Esophagus (tissue), 2 donors: ENCODE results near the gene SBK2. TPM values are rescaled to one million over a fixed set of nuclear protein-coding genes. Genes with fewer than 3 reads are reported as not detected.

Experiments
- H3K27ac ChIP-seq, 2 donors: one replicate each; pipeline ENCODE4 v1.5.1; 2013; ENCODE audit warnings: low read depth in 2 of 2, mild to moderate bottlenecking in 2 of 2, inconsistent platforms in 1 of 2, low read length in 1 of 2, moderate library complexity in 1 of 2
- H3K27me3 ChIP-seq, 2 donors: one replicate each; pipeline ENCODE4 v1.6.1; 2013; ENCODE audit warnings: low read length in 2 of 2, control low read depth in 1 of 2, mild to moderate bottlenecking in 1 of 2; ENCODE audit not compliant: insufficient read depth in 2 of 2, control insufficient read depth in 1 of 2
- H3K36me3 ChIP-seq, 2 donors: one replicate each; pipeline ENCODE4 v1.6.1; 2013; ENCODE audit warnings: low read length in 1 of 2; ENCODE audit not compliant: control insufficient read depth in 2 of 2, insufficient read depth in 2 of 2
- H3K4me1 ChIP-seq, 2 donors: one replicate each; pipeline ENCODE4 v1.6.1; 2013; ENCODE audit warnings: low read length in 1 of 2; ENCODE audit not compliant: control insufficient read depth in 2 of 2, insufficient read depth in 2 of 2
- H3K4me3 ChIP-seq, 2 donors: one replicate each; pipeline ENCODE4 v1.5.1; 2013; ENCODE audit warnings: low read length in 2 of 2, mild to moderate bottlenecking in 2 of 2, low read depth in 1 of 2, moderate library complexity in 1 of 2
- H3K9me3 ChIP-seq, 2 donors: one replicate each; pipeline ENCODE4 v1.6.1; 2013; ENCODE audit warnings: mild to moderate bottlenecking in 2 of 2, low read depth in 1 of 2, low read length in 1 of 2, moderate library complexity in 1 of 2; ENCODE audit not compliant: control insufficient read depth in 2 of 2, insufficient read depth in 1 of 2
- WGBS, 2 donors: extraction: QIAGEN DNeasy Blood & Tissue Kit; methylation state at CpG; one replicate each; pipeline ENCODE4 v1.1.7; 2013; 5-methylcytosine and 5-hydroxymethylcytosine counted together
- polyA plus RNA-seq, 2 donors: library from polyadenylated mRNA; stranded (reverse); fragments of 200-250 nt; gene quantifications; one replicate each; pipeline ENCODE4 v1.2.3, GENCODE V29; 2013
- donor health status: healthy with polysubstance abuse.
- donor health status: Bipolar disorder and iron deficiency.

Gene SBK2
- polyA plus RNA-seq, 2 donors, result not detected

DNA sequence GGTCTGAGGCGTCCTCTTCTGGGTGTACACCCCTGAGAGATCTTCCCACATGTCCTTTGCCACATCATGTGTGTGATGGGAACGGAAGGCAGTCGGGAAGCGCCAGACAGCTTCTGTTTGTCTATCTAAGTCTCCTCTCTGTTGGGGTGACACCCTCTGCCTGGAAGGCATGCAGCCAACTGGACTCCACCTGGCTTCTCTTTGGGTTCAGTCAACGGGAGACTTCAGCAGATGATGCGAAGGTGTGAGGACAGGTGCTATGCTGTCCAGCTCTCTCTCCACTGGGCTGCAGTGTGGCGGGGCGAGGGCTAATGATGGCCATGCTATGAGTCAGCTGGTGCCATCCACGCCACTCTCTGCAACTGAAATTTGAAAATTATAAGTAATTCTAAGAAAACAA is 22.8 kb upstream of the SBK2 start:
- 74 to 77% methylated on average over 9 of the region's 9 CpGs for WGBS, 2 donors
- no peak overlapping the region for H3K27ac ChIP-seq

DNA sequence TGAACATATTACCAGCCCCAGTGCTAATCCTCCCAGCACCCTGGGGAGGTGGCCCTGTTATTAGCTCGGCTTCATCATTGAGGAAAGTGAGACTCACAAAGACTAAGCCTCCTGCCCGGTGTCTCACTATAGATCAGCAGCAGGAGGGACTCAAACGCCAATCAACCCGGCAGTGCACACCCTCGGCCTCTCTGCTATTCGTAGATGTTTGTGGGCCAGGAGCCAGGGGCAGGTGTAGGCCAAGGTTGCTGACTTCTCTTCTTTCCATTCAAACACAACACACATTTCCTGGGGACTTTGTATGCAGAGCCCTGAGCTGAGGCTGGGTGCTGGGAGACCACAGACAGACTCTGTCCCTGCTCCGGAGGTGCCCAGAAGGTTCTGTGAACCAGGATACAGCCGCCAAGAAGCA is 17.8 kb upstream of the SBK2 start:
- H3K36me3 ChIP-seq, result no peaks in the 10 kb centered on the region
- no peaks in the 10 kb centered on the region for H3K9me3 ChIP-seq
- H3K4me1 ChIP-seq, result peaks cover 0 to 3% of the 10 kb centered on the region in 2 donors
- no peak overlapping the region for H3K4me3 ChIP-seq
- peaks cover 0 to 4% of the 10 kb centered on the region in 2 donors for H3K27me3 ChIP-seq
- no peak overlapping the region for H3K27ac ChIP-seq
- 64 to 71% methylated on average over 8 of the region's 8 CpGs for WGBS, 2 donors

More for the DNA sequence above, 22.8 kb upstream of the SBK2 start:
- Histone ChIP-seq H3K9me3 (peaks cover 0 to 6% of the 10 kb centered on the region in 2 donors), H3K4me3 (no peak overlapping the region), H3K27me3 (peaks cover 0 to 3% of the 10 kb centered on the region in 2 donors), H3K36me3 (no peaks in the 10 kb centered on the region), H3K4me1 (no peaks in the 10 kb centered on the region)

DNA sequence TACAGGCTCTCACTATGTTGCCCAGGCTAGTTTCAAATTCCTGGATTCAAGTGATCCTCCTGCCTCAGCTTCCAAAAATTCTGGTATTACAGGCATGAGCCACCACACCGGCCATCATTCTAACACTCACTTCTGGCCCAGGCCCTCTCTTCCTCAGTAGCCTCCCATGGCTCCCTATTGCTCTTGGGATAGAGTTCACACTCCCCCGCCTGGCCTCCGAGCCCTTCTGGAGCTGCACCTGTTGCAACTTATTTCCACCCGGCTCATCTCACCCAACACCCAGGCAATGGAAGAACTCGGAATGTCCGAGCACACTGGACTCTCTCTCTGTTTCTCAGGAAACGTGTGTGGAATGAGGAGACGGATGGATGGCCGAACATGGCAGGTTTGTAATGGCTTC is 17.4 kb upstream of the SBK2 start:
- peaks cover 0 to 4% of the 10 kb centered on the region in 2 donors for H3K27me3 ChIP-seq
- WGBS, 2 donors, result 83 to 91% methylated on average over 9 of the region's 9 CpGs
- H3K4me1 ChIP-seq, result peaks cover 0 to 3% of the 10 kb centered on the region in 2 donors
- H3K9me3 ChIP-seq, result no peaks in the 10 kb centered on the region
- H3K36me3 ChIP-seq, result no peaks in the 10 kb centered on the region
- no peak overlapping the region for H3K27ac ChIP-seq
- no peak overlapping the region for H3K4me3 ChIP-seq

DNA sequence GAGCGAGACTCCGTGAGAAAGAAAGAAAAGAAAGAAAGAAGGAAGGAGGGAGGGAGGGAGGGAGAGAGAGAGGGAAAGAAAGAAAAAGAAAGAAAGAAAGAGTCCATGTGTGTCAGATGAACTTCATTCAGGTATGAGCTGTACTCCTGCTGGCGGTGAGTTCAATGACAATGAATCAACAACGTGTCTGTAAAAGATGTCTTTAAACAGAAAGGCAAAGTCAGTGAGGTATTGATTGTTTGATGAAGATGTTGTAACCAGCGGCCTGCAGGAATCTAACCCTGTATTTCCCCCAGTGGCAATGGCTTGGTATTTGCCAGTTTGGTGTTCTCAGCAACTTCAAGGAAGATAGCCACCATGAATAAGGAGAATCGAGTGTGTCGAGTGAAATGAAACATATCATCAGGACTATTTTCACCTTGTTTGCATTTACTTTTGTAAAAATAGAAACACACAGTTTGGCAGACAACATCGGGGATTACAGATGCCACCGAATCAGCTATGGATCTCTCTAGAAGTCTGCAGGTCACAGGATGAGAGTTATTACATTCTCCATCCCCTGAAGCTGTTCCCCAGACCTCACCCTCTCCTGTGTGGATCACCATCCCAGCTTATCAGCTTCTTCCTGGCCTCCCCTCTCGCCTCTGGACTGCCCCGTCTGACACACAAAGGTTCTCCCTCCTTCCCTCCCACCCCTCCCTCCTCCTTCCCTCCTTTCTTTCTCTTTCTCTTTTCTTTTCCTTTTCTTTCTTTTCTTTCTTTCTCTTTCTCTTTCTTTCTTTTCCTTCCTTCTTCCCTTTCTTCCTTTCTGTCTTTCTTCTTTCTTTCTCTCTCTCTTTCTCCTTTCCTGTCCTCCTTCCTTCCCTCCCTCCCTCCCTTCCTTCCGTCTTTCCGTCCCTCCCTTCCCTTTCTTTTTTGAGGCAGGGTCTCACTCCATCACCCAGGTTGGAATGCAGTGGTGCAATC is 16.6 kb upstream of the SBK2 start:
- Histone ChIP-seq H3K4me3 (no peak overlapping the region), H3K4me1 (peaks cover 0 to 3% of the 10 kb centered on the region in 2 donors), H3K36me3 (no peaks in the 10 kb centered on the region), H3K9me3 (no peaks in the 10 kb centered on the region), H3K27me3 (peaks cover 0 to 4% of the 10 kb centered on the region in 2 donors), H3K27ac (no peak overlapping the region)
- 59% methylated on average over 13 of the region's 13 CpGs for WGBS, 2 donors

DNA sequence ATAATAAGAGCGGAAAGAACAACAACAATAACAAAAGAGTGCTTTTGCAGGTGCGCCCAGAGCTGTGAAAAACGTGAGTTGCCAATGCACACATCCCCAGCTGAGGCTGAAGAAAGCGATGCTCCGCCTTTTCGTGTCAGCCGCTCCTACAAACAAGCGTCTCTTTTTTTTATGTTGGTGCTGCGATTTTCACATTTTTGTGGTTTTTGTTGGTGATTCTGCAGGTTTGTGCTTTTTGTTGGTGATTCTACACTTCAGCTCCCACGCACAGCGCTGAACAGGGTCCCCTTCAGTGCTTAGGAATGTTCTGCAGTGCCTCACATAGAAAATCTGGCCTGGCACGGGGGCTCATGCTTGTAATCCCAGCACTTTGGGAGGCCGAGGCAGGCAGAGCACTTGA is 15.7 kb upstream of the SBK2 start:
- H3K27me3 ChIP-seq, result peaks cover 0 to 4% of the 10 kb centered on the region in 2 donors
- WGBS, 2 donors, result 48 to 55% methylated on average over 13 of the region's 13 CpGs
- no peak overlapping the region for H3K27ac ChIP-seq
- H3K4me3 ChIP-seq, result no peak overlapping the region
- no peaks in the 10 kb centered on the region for H3K9me3 ChIP-seq
- H3K4me1 ChIP-seq, result peaks cover 0 to 3% of the 10 kb centered on the region in 2 donors
- H3K36me3 ChIP-seq, result no peaks in the 10 kb centered on the region

DNA sequence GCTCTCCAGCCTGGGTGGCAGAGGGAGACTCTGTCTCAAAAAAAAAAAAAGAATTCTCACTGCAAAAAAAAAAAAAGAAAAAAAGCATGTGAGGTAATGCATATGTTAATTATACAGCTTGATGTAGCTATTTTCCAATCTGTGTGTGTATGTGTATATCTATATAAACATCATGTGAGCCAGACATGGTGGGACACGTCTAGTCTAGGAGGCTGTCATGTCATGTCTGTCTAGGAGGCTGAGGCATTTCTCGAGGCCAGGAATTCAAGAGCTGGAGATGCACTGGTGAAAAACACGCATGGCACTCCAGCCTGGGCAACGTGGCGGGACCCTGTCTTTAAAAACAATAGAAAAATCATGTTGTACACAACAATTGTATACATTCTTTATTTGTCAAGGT is 15.3 kb upstream of the SBK2 start:
- Histone ChIP-seq H3K9me3 (no peaks in the 10 kb centered on the region), H3K4me1 (peaks cover 0 to 3% of the 10 kb centered on the region in 2 donors), H3K27ac (no peak overlapping the region), H3K4me3 (no peak overlapping the region), H3K36me3 (no peaks in the 10 kb centered on the region), H3K27me3 (peaks cover 0 to 4% of the 10 kb centered on the region in 2 donors)
- 52 to 64% methylated on average over 5 of the region's 5 CpGs for WGBS, 2 donors

DNA sequence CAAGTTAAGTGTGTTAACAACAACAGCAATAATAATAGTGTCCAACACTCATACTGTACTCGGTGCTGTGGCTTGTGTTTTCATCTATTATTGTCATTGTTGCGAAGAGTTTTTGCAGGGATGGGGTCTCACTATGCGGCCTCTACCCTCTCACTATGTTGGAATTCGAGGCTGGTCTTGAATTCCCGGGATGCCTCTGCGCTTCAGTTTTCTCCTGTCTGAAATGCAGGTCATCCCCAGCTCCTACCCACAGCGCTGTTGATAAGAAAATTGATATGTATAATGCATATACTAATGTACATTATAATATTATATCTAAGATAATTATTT is 13.4 kb upstream of the SBK2 start:
- Histone ChIP-seq H3K4me3 (no peak overlapping the region), H3K27me3 (peaks cover 0 to 4% of the 10 kb centered on the region in 2 donors), H3K9me3 (no peaks in the 10 kb centered on the region), H3K27ac (no peak overlapping the region), H3K4me1 (peaks cover 3 to 8% of the 10 kb centered on the region in 2 donors), H3K36me3 (no peaks in the 10 kb centered on the region)
- 59 to 70% methylated on average over 7 of the region's 7 CpGs for WGBS, 2 donors

DNA sequence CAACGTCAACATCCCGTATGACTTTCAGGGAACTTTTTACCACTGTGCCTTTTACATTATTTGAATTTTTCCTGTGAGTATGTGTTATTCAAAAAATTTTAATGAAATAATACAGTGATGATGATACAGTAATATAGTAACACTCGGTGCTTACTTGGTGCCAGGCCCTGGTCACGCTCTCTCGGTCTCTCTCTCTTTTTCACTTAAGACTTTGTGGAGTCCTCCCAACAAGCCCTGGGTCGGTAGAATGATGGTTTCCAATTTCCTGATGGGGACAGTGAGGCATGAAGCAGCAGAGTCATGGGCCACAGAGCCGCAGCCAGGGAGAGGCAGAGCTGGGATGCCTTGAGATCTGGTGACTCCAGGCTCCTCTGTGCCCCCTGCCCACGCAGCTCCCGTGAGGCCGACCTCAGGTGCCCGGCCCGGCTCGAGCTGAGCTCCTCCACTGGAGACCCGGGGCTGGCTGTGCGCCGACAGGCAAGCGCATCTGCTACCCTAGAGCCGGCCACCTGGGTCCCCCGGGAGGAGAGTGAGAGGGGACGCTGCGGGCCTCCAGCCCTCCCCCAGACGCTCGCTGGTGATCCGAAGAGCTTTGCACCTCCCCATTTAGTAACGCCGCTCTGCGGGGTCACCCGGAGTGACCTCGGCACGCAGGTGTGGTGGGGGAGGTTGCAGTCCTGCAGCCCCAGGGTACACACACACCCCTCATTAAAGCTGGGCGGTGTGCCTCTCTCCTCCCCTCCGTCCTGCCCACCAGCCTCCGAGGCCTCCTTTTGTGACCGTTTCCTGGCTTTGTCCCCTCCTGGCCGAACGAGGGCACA is 12.8 kb upstream of the SBK2 start:
- peaks cover 0 to 4% of the 10 kb centered on the region in 2 donors for H3K27me3 ChIP-seq
- WGBS, 2 donors, result 23 to 24% methylated on average over 34 to 36 of the region's 36 CpGs
- H3K9me3 ChIP-seq, result no peaks in the 10 kb centered on the region
- no peaks in the 10 kb centered on the region for H3K36me3 ChIP-seq
- H3K27ac ChIP-seq, result peak overlapping the region in 1 of 2 donors; percentile 2
- no peak overlapping the region for H3K4me3 ChIP-seq
- H3K4me1 ChIP-seq, result peaks cover 5 to 8% of the 10 kb centered on the region in 2 donors

DNA sequence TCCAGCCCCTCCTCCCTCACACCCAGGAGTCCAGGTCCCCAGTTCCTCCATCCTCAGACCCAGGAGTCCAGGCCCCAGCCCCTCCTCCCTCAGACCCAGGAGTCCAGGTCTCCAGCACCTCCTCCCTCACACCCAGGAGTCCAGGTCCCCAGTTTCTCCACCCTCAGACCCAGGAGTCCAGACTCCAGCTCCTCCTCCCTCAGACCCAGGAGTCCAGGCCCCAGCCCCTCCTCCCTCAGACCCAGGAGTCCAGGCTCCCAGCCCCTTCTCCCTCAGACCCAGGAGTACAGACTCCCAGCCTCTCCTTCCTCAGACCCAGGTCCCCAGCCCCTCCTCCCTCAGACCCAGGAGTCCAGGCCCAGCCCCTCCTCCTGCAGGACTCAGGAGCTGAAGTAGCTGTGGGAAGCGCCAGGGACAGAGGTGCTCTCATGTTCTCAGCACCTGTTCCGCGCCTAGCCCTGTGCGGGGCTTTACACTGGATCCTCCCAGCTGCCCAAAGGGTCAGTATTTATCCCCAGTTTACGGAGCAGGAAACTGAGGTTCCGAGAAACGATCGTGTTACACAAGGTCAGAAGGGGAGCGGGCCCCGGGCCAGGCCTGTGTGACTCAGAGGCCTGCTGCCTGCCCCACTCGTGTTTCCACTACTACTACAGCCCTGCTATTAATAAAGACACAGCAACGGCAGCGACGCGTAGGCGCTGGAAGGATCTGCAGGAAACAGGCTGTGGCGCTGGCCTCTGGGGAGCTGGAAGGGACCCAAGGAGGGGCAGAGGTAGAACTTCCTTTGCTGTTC is 10.1 kb upstream of the SBK2 start:
- WGBS, 2 donors, result 26 to 32% methylated on average over 17 of the region's 17 CpGs
- Histone ChIP-seq H3K27ac (peak overlapping the region; percentile 63 to 65), H3K4me1 (peaks cover 5 to 8% of the 10 kb centered on the region in 2 donors), H3K9me3 (no peaks in the 10 kb centered on the region), H3K4me3 (no peak overlapping the region), H3K27me3 (peaks cover 0 to 4% of the 10 kb centered on the region in 2 donors), H3K36me3 (no peaks in the 10 kb centered on the region)
